Stimulated activated CD8-positive, alpha-beta memory T cell treated with anti-CD3 and anti-CD28 coated beads, Interleukin-4, amount 100 ng/mL, for 48 hours (primary cell): ENCODE data around the gene KCTD18.

Experiments
- DNase-seq: peaks from one replicate; pipeline ENCODE4 v3.0.0-alpha.2; 2020

Gene KCTD18

GRCh38 chr2:200483729-200484198 is 26.1 kb downstream of the KCTD18 start:
- DNase-seq, result peak; percentile 52

GRCh38 chr2:200482194-200482593 is 27.7 kb downstream of the KCTD18 start:
- no peak for DNase-seq

GRCh38 chr2:200479692-200480265 is 30.1 kb downstream of the KCTD18 start:
- DNase-seq, result no peak

- no peak for DNase-seq
Measured at GRCh38 chr2:200477667-200478131, 32.2 kb downstream of the KCTD18 start.

- no peak for DNase-seq
Measured at GRCh38 chr2:200476836-200477235, 33.0 kb downstream of the KCTD18 start.

GRCh38 chr2:200475795-200476194 is 34.1 kb downstream of the KCTD18 start:
- no peak for DNase-seq

GRCh38 chr2:200472853-200473464 is 36.9 kb downstream of the KCTD18 start:
- no peak for DNase-seq

GRCh38 chr2:200471928-200472645 is 37.8 kb downstream of the KCTD18 start:
- DNase-seq, result no peak

GRCh38 chr2:200471324-200471848 is 38.5 kb downstream of the KCTD18 start:
- peak; percentile 55 for DNase-seq

GRCh38 chr2:200470230-200470629 is 39.6 kb downstream of the KCTD18 start:
- DNase-seq, result no peak

GRCh38 chr2:200469708-200470211 is 40.1 kb downstream of the KCTD18 start:
- no peak for DNase-seq

- DNase-seq, result no peak
Measured at GRCh38 chr2:200467806-200468681, 41.8 kb downstream of the KCTD18 start.

GRCh38 chr2:200466425-200467418 is 43.1 kb downstream of the KCTD18 start:
- peak; percentile 39 for DNase-seq

- DNase-seq, result no peak
Measured at GRCh38 chr2:200463452-200463851, 46.4 kb downstream of the KCTD18 start.

- no peak for DNase-seq
Measured at GRCh38 chr2:200461846-200462710, 47.8 kb downstream of the KCTD18 start.

GRCh38 chr2:200459101-200459500 is 50.8 kb downstream of the KCTD18 start:
- no peak for DNase-seq

GRCh38 chr2:200456567-200456966 is 53.3 kb downstream of the KCTD18 start:
- no peak for DNase-seq

- DNase-seq, result no peak
Measured at GRCh38 chr2:200455958-200456421, 53.9 kb downstream of the KCTD18 start.

- peak; percentile 45 for DNase-seq
Measured at GRCh38 chr2:200454927-200455801, 54.7 kb downstream of the KCTD18 start.
